ENCODE data around the gene RAP1GAP. TPM values are rescaled to one million over a fixed set of nuclear protein-coding genes. Genes with fewer than 3 reads are reported as not detected.

RAP1GAP gene
- total RNA-seq, 1 donor from 2014 or later, result 0.60 TPM

GRCh38 chr1:21616372-21616771, 52.8 kb downstream of the RAP1GAP start:
- POLR2A ChIA-PET, result no interaction called here
- Mint-ChIP-seq H3K4me3 (no peak overlapping the region), H3K4me1 (peaks cover under 1% of the 10 kb centered on the region), H3K27me3 (peaks cover 16% of the 10 kb centered on the region), H3K9me3 (no peaks in the 10 kb centered on the region), H3K27ac (no peak overlapping the region), H3K36me3 (ENCODE audit: low read depth) (no peaks in the 10 kb centered on the region)
- intact Hi-C loops (cut with micrococcal nuclease), result no loop called here
- no peak for TF ChIP-seq CTCF (IDR thresholded peaks at IDR 0.05)
- CTCF ChIA-PET, result no interaction called here
- DNase-seq (no peak), ATAC-seq (ENCODE audit: low read depth) (no peak)

- H3K4me3 Mint-ChIP-seq, result no peak overlapping the region
- ChIA-PET CTCF (no interaction called here), POLR2A (no interaction called here)
- no peak for TF ChIP-seq CTCF (IDR thresholded peaks at IDR 0.05)
- DNase-seq (no peak), ATAC-seq (ENCODE audit: low read depth) (no peak)
- no peaks in the 10 kb centered on the region for H3K9me3 Mint-ChIP-seq
- no peaks in the 10 kb centered on the region for H3K4me1 Mint-ChIP-seq
- no peaks in the 10 kb centered on the region for H3K36me3 Mint-ChIP-seq (ENCODE audit: low read depth)
- intact Hi-C loops (cut with micrococcal nuclease), result no loop called here
- no peak overlapping the region for H3K27ac Mint-ChIP-seq
- H3K27me3 Mint-ChIP-seq, result peaks cover 5% of the 10 kb centered on the region
Observed at GRCh38 chr1:21614419-21615115, 54.6 kb downstream of the RAP1GAP start.

GRCh38 chr1:21613072-21613867, 55.9 kb downstream of the RAP1GAP start:
- no peaks in the 10 kb centered on the region for H3K27me3 Mint-ChIP-seq
- no peaks in the 10 kb centered on the region for H3K4me1 Mint-ChIP-seq
- intact Hi-C loops (cut with micrococcal nuclease), result no loop called here
- CTCF ChIA-PET, result no interaction called here
- H3K27ac Mint-ChIP-seq, result no peak overlapping the region
- POLR2A ChIA-PET, result no interaction called here
- H3K4me3 Mint-ChIP-seq, result no peak overlapping the region
- ATAC-seq (ENCODE audit: low read depth) (no peak), DNase-seq (no peak)
- TF ChIP-seq CTCF (IDR thresholded peaks at IDR 0.05), result no peak
- no peaks in the 10 kb centered on the region for H3K36me3 Mint-ChIP-seq (ENCODE audit: low read depth)
- H3K9me3 Mint-ChIP-seq, result no peaks in the 10 kb centered on the region

- H3K27me3 Mint-ChIP-seq, result peaks cover 5% of the 10 kb centered on the region
- ChIA-PET POLR2A (no interaction called here), CTCF (no interaction called here)
- DNase-seq, result no peak
- no peak for ATAC-seq (ENCODE audit: low read depth)
- no peak overlapping the region for H3K4me3 Mint-ChIP-seq
- H3K27ac Mint-ChIP-seq, result no peak overlapping the region
- intact Hi-C loops (cut with micrococcal nuclease), result no loop called here
- no peaks in the 10 kb centered on the region for H3K9me3 Mint-ChIP-seq
- no peaks in the 10 kb centered on the region for H3K36me3 Mint-ChIP-seq (ENCODE audit: low read depth)
- TF ChIP-seq CTCF (IDR thresholded peaks at IDR 0.05), result no peak
- peaks cover 12% of the 10 kb centered on the region for H3K4me1 Mint-ChIP-seq
Observed at GRCh38 chr1:21612057-21612456, 57.1 kb downstream of the RAP1GAP start.

- Mint-ChIP-seq H3K4me1 (peaks cover 18% of the 10 kb centered on the region), H3K36me3 (ENCODE audit: low read depth) (no peaks in the 10 kb centered on the region), H3K27me3 (peaks cover 5% of the 10 kb centered on the region), H3K9me3 (no peaks in the 10 kb centered on the region), H3K4me3 (no peak overlapping the region), H3K27ac (no peak overlapping the region)
- DNase-seq, result no peak
- intact Hi-C loops (cut with micrococcal nuclease), result no loop called here
- POLR2A ChIA-PET, result no interaction called here
- ATAC-seq (ENCODE audit: low read depth), result no peak
- TF ChIP-seq CTCF (IDR thresholded peaks at IDR 0.05), result no peak
- CTCF ChIA-PET, result no interaction called here
Observed at GRCh38 chr1:21610989-21611785, 58.0 kb downstream of the RAP1GAP start.

Measured in activated B cell treated with CpG ODN at 0.5 μM for 24 hours (primary cell).